Left hindlimb (tissue), 1 donor: ENCODE measurements around the gene KIF3A.

Experiments used
- DNase-seq: peaks from one replicate; pipeline ENCODE4 v3.0.0-alpha.2; 2018

Gene KIF3A

GRCh38 chr5:132675936-132676689 lies 61.2 kb downstream of the KIF3A start:
- DNase-seq: no peak

DNA sequence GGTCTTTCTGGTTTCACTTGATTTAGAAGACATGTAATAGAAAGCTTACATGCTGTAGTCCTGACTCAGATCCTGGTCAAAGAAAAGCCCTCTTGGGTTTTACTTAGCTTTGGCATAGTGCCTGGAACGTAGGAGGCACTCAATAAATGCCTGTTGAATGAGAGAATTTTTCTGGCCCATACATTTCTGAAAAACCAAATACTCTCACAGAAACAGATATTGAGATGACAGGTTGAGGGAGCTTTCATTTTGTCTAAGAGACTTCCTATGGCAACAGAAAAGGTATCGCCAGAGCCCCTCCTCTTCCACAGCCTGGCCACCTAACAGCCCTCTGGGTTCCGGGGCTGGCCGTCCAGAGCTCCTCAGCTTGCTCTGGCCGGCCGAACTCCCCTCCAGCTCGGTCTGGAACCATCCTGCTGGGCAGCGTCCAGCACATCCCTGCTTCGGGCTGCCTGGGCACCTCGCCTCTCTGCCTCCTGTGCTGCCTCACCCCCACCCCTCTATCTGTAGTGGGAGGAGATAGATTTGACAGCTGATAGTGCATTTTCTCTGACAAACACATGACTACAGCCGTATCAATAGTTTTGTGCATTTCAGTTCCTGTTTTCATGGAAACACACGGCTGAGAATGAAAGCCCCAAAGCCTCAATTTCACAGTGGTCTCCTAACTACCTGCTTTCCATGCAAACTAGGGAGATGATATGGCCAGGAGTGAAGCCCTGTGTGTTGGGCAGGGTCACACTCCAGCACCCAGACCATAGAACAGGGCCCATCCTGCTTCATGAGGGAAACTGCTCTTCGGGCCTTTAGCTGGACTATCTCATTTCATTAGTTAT lies 62.5 kb downstream of the KIF3A start:
- DNase-seq: no peak

DNA sequence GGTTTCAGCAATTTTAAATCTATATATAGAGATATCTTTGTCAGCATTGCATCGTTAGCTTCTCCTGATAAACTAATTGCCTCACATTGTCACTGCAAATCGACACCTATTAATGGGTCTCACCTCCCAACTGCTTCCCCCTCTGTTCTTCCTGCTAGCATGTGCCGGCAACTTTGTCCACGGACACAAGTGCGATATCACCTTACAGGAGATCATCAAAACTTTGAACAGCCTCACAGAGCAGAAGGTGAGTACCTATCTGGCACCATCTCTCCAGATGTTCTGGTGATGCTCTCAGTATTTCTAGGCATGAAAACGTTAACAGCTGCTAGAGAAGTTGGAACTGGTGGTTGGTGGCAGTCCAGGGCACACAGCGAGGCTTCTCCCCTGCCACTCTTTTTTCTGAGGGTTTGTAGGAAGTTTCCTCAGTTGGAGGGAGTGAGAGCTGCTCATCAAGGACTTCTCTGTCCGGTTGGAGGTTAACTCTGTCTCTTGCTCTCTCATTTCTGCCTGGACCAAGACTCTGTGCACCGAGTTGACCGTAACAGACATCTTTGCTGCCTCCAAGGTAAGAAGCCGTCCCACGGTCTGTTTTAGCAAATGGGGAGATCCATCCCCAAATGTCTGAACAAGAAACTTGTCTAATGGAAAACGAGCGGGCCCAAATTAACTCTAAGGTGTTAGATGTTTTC lies 63.3 kb downstream of the KIF3A start, which contains the start of gene IL4:
IL4 (plus strand) TSS at position 51 of the 692 bp plus-strand sequence; CDS start at position 113, 62 bp downstream.
- DNase-seq: no peak

GRCh38 chr5:132673488-132673887 lies 63.9 kb downstream of the KIF3A start:
- no peak for DNase-seq

GRCh38 chr5:132671000-132671399 lies 66.3 kb downstream of the KIF3A start:
- DNase-seq: no peak

- no peak for DNase-seq
Measured at GRCh38 chr5:132669966-132670882, 67.1 kb downstream of the KIF3A start.

GRCh38 chr5:132669455-132669820 lies 67.9 kb downstream of the KIF3A start:
- no peak for DNase-seq

GRCh38 chr5:132668706-132669454 lies 68.5 kb downstream of the KIF3A start:
- DNase-seq: no peak

DNA sequence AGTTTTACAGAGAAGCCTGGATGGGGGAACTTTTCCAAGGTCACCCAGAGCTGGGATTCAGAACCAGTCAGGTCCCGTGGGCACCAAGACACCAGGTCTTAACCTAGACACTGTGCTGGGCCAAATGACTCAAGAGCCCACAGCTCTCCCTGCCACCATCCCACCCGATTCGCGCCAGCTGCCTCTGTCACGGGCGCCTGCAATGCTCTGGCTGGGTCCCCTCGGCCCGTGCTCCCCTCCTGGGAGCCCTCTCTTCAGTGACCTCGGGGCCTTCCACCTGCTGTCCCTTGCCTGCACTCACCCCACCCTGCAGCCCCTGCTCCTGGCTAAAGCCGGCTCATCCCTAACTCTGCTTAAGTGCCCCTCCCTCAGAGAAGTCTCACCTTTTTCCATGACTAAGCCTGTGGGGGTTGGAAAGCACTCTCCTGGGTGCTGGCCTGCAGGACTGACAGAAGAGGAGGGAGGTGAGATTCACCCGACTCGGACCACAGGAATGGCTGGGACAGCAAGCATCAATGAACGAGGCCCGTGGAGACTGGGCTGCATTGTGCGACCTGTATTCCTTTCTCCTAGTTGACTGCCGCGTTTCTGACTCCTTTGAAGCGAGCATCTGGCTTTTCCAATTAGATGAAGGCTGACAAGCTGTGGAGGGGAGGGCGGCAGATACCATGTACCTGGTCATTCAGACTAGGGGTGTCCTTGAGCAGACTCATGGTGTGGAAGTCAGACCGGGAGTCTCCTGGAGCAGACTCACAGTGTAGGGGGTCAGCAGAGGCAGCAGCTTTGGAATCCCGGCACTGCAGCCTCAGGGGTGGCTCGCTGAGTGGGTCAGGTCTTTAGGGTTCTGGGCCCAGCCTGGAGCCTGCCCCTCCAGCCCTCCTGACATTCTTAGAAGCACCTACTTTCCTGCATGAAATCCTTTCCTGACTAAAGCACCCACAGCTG lies 69.3 kb downstream of the KIF3A start:
- no peak for DNase-seq

DNA sequence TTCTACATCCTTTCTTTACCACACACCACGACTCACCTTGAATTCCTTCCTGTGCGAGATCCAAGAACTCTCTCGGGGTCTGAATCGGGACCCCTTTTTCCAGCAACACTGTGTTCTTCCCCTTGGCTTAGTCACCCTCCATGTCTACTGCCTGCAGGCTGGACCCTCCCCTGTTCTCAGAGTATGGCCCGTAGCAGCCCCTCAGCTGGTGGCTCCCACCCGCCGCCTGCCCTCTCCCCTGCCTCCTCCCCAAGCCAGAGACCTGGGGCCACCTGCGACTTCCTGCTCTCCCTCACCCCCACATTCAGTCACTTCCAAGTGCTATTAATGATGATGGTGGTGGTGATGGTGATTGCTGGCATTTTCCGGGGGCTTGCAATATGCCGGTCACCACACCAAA lies 70.0 kb downstream of the KIF3A start:
- DNase-seq: no peak

GRCh38 chr5:132666310-132667123 lies 70.8 kb downstream of the KIF3A start:
- no peak for DNase-seq

DNA sequence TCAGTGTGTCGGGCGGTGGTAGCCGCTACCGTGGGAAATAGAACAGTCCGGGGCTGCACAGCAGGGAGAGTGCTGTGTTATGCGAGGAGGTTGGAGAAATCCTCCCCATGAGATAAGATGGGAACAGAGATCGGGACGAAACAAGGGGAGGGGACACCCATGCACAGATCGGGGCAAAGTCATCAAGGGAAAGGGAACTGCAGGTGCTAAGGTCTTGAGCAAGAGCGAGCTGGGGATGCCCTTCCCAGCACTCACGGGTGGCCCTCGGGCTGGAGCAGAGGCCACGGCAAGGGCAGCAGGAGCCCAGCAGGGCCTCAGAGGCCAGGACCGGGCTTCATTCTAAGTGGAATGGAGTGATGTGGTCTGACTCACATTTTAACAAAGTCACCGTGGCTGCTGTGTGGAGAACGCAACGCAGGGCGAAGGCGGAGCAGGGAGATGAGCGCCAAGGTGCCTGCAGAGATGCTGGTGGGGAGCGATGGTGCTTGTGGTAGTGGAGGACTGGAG lies 71.7 kb downstream of the KIF3A start:
- DNase-seq: no peak

DNA sequence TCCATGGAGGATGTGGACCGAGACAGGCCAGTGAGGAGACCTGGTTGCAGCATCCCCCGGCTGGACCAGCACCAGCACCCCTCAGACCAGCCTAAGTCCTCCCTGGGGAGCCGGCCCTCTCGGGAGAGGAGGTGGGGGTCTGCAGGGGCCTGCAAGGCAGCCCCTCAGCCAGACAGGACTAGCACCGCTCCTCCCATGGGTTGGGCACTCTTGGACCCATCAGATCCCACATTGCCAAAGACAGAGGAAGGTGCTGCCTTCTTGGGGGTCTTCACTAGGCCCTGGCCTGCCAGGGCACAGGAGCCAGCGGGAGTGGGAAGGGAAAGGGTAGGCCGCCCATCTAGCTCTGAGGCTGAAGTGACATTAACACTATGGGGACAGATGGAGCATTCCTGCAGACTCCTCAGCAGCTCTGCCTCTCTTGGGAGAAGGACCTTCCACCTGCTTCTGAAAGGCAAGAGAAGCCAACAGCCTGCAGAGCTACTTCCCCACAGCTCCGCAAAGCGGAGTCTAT lies 72.6 kb downstream of the KIF3A start:
- no peak for DNase-seq

GRCh38 chr5:132663771-132664695 lies 73.3 kb downstream of the KIF3A start:
- DNase-seq: peak; percentile 56

DNA sequence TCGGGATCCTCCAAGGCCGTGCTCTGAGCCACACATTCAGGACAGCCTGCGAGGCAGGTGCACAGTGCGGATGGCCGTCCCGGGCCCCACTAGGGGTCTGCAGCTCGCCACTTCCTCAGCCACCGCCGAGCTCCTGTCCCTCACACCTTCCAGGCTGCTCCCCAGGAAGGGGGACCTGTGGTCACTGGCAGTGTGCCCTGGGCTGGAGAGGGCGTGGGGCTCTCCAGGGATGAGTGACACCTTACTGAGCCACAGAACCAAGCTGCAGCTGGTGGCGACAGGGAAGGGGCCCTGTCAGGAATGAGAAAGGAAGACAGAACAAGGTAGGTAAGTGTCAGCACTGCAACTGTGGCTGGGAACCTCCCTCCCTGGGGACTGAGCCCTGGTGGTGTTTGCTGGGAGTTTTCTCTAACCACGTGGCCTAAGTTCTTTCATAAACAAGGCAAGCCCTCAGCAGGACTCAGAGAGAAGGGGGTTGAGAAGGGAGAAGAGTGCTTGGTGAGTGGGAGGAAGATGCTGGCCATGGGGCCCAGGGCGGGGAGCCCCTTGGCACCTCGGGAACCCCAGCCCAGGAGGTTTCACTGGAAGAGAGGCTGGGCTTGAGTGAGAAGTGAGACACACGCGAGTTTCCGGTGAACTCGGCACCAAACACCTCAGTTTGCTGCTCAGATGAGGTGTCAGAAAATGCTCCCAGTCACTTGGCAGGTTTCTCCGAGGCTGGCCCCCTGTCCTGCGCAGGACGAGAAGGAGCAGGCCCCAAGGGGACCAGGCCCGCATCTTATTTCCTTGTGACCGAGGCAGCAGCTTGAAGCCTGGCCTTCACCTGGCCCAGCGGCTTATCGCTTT lies 74.2 kb downstream of the KIF3A start:
- no peak for DNase-seq

- no peak for DNase-seq
Measured at GRCh38 chr5:132662004-132662401, 75.3 kb downstream of the KIF3A start.
